Measurements from ENCODE around the gene LY86. TPM values are rescaled to one million over a fixed set of nuclear protein-coding genes. Genes with fewer than 3 reads are reported as not detected.
"Not testable (repeated sequence)": the region's sequence is repeated elsewhere in the genome, so short reads cannot be mapped to it uniquely, and the experiment has no call there.

The LY86 gene
- total RNA-seq, 4 donors from 2014 or later, result 0.88 to 2.1 (median 1.6) TPM; not detected in 1

DNA sequence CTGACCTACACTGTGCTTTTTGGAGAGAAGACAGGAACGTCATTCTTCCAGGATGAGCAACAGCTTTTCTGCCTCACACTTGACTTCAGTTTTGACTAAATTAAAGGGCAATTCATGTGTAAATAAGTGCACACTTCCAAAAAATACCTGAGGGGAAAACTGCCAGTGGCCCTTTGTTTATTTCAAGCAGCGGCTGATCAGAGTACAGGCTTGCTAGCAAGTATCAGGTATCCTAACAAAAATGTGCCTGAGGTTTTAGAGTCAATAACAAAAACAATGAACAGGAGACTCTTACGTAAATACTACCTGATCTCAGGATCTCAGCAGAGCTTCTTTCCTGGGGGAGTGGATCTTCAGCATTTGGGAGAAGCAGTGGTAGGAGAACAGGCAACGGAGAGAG is 12.4 kb downstream of the LY86 start:
- 61 to 68% methylated on average over 4 of the region's 4 CpGs for WGBS, 2 donors
- DNase-seq (ENCODE audit: low spot score in 2 of 2), result no peak
- intact Hi-C loops (cut with DNase I; ENCODE audit: low total_unique reads), result no loop called here
- no peak overlapping the region for H3K4me3 ChIP-seq (ENCODE audit: low read depth, poor library complexity, severe bottlenecking)
- TF ChIP-seq, protein P1, sequence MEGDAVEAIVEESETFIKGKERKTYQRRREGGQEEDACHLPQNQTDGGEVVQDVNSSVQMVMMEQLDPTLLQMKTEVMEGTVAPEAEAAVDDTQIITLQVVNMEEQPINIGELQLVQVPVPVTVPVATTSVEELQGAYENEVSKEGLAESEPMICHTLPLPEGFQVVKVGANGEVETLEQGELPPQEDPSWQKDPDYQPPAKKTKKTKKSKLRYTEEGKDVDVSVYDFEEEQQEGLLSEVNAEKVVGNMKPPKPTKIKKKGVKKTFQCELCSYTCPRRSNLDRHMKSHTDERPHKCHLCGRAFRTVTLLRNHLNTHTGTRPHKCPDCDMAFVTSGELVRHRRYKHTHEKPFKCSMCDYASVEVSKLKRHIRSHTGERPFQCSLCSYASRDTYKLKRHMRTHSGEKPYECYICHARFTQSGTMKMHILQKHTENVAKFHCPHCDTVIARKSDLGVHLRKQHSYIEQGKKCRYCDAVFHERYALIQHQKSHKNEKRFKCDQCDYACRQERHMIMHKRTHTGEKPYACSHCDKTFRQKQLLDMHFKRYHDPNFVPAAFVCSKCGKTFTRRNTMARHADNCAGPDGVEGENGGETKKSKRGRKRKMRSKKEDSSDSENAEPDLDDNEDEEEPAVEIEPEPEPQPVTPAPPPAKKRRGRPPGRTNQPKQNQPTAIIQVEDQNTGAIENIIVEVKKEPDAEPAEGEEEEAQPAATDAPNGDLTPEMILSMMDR (IDR thresholded peaks at IDR 0.05), result no peak
- TF ChIP-seq POLR2A (IDR thresholded peaks at IDR 0.05), result no peak

DNA sequence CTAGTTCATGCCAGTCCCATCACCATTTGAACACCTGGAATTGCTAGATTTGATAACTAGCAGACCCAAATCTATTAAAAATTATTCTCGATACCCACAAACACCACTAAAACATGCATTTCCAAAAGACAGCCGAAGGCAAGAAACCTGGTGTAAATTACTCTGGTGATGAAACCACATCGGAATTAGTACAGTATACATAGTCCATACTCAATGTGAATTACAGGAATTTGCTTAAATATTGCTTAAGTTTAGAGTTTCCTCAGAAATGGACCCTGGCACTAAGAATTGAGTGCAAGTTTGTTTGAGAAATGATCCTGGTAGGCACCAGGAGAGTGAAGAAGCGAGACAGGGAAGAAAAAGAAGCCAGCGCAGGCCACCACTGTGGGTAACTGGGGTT is 13.7 kb downstream of the LY86 start:
- DNase-seq (ENCODE audit: low spot score in 2 of 2), result no peak
- H3K4me3 ChIP-seq (ENCODE audit: low read depth, poor library complexity, severe bottlenecking), result no peak overlapping the region
- intact Hi-C loops (cut with DNase I; ENCODE audit: low total_unique reads), result no loop called here
- TF ChIP-seq, protein P1 (IDR thresholded peaks at IDR 0.05), result no peak
- TF ChIP-seq POLR2A (IDR thresholded peaks at IDR 0.05), result no peak
- 87% methylated on average over 5 of the region's 5 CpGs for WGBS, 2 donors

DNA sequence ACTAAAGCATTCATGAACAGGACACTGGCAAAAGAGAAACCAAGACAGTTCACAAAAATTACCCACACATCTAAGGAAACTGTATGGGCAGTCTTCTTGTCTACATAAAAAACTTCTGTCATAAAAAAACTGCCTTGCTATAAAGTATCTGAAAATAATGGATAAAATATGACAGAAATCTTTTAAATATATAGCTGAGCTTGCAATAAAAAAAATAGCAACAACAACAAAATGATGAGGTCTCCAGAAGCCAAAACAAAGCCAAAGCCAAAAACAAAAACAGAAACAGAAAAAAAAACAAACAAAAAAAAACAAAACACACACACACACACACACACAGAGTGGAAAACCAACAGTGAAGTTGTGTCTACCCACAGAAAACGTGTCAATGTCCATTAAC is 14.8 kb downstream of the LY86 start:
- H3K4me3 ChIP-seq (ENCODE audit: low read depth, poor library complexity, severe bottlenecking), result no peak overlapping the region
- intact Hi-C loops (cut with DNase I; ENCODE audit: low total_unique reads), result no loop called here
- TF ChIP-seq, protein P1 (IDR thresholded peaks at IDR 0.05), result no peak
- TF ChIP-seq POLR2A (IDR thresholded peaks at IDR 0.05), result no peak
- 78 to 91% methylated on average over 1 of the region's 1 CpG for WGBS, 2 donors
- no peak for DNase-seq (ENCODE audit: low spot score in 2 of 2)

DNA sequence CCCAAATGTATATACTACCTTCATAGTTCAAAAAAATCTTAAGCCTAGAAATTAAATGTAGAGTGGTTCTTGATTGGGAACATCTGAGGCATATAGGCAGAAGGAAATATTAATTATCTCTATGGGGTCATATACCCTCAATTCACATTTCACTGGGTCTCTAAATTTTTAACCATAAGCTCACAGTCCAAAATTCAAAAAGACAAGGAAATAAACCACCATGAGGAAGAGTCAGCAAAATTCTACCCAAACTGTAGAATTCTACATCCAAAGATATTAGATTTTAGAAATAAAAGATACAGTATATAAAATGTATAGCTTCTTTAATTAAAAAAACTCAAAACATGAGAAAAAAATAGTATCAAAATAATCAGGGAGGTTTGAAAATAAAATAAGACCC is 15.5 kb downstream of the LY86 start:
- H3K4me3 ChIP-seq (ENCODE audit: low read depth, poor library complexity, severe bottlenecking), result no peak overlapping the region
- TF ChIP-seq, protein P1 (IDR thresholded peaks at IDR 0.05), result no peak
- no peak for TF ChIP-seq POLR2A (IDR thresholded peaks at IDR 0.05)
- no peak for DNase-seq (ENCODE audit: low spot score in 2 of 2)
- intact Hi-C loops (cut with DNase I; ENCODE audit: low total_unique reads), result no loop called here

DNA sequence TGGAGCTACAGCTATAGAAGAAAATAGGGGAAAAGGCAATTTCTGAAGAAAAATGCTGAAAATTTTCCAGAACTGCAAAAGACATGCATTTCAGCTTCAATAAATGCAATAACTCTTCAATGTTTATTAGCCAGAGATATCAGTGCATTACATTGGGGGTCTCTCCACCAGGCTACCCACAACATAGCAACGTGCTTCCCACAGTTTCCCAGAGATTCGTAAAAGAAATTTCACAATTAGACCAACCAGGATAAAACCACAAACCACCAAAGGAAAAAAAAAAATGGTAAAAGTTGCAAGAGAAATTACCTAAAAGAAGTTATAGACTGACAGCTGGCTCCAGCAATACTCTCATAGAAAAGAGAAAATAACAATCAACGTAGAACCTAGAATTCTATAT is 16.0 kb downstream of the LY86 start:
- no peak overlapping the region for H3K4me3 ChIP-seq (ENCODE audit: low read depth, poor library complexity, severe bottlenecking)
- no peak for TF ChIP-seq POLR2A (IDR thresholded peaks at IDR 0.05)
- TF ChIP-seq, protein P1 (IDR thresholded peaks at IDR 0.05), result no peak
- DNase-seq (ENCODE audit: low spot score in 2 of 2), result no peak
- intact Hi-C loops (cut with DNase I; ENCODE audit: low total_unique reads), result no loop called here
- WGBS, 2 donors, result 77 to 79% methylated on average over 3 of the region's 3 CpGs

DNA sequence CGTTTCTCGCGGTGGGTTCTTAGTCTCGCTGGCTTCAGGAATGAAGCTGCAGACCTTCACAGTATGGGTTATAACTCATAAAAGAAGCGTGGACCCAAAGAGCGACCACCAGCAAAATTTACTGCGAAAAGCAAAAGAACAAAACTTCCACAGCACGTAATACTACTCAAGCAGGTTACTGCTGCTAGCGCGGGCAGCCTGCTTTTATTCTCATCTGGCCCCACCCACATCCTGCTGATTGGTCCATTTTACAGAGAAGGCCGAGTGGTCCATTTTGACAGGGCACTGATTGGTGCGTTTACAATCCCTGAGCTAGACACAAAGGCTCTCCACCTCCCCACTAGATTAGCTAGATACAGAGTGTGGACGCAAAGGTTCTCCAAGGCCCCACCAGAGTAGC is 17.4 kb downstream of the LY86 start:
- DNase-seq (ENCODE audit: low spot score in 2 of 2), result no peak
- no peak for TF ChIP-seq POLR2A (IDR thresholded peaks at IDR 0.05)
- TF ChIP-seq, protein P1 (IDR thresholded peaks at IDR 0.05), result no peak
- no peak overlapping the region for H3K4me3 ChIP-seq (ENCODE audit: low read depth, poor library complexity, severe bottlenecking)
- intact Hi-C loops (cut with DNase I; ENCODE audit: low total_unique reads), result no loop called here
- 89 to 94% methylated on average over 13 of the region's 13 CpGs for whole genome bisulfite sequencing, 2 donors

DNA sequence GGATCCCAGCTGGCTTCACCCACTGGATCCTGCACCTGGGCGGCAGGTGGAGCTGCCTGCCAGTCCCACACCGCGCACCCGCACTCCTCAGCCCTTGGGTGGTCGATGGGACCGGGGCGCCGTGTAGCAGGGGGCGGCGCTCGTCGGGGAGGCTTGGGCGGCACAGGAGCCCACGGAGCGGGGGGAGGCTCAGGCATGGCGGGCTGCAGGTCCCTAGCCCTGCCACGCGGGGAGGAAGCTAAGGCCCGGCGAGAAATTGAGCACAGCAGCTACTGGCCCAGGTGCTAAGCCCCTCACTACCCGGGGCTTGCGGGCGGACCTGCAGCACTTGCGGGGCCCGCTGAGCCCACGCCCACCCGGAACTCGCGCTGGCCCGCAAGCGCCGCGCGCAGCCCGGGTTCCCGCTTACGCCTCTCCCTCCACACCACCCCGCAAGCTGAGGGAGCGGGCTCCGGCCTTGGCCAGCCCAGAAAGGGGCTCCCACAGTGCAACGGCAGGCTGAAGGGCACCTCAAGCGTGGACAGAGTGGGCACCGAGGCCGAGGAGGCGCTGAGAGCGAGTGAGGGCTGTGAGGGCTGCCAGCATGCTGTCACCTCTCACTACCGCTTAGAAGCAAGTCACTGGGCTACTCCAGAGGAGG is 18.0 kb downstream of the LY86 start:
- WGBS, 2 donors, result 94 to 95% methylated on average over 33 to 43 of the region's 47 CpGs
- intact Hi-C loops (cut with DNase I; ENCODE audit: low total_unique reads); H3K4me3 ChIP-seq (ENCODE audit: low read depth, poor library complexity, severe bottlenecking); DNase-seq (ENCODE audit: low spot score in 2 of 2): not testable (repeated sequence)
